Skin epidermis (tissue), 12 donors: Measurements from ENCODE around the gene TENM3.
"Not testable (repeated sequence)": the region's sequence is repeated elsewhere in the genome, so short reads cannot be mapped to it uniquely, and the experiment has no call there.

ENCODE experiments used
- H3K27ac ChIP-seq, 21 experiments: fragments of 200-600 bp; sonication (generic) in 11 of 21; one replicate each; pipeline ENCODE4 v1.5.0; 2020; ENCODE audit warnings: mild to moderate bottlenecking in 3 of 21, inconsistent platforms in 2 of 21, moderate library complexity in 2 of 21
- H3K4me3 ChIP-seq, 7 experiments: fragments of 200-600 bp; sonication (generic) in 2 of 7; one replicate each; pipeline ENCODE4 v1.5.0; 2020; ENCODE audit warnings: inconsistent platforms in 2 of 7, mild to moderate bottlenecking in 2 of 7, moderate library complexity in 1 of 7

The TENM3 gene

DNA sequence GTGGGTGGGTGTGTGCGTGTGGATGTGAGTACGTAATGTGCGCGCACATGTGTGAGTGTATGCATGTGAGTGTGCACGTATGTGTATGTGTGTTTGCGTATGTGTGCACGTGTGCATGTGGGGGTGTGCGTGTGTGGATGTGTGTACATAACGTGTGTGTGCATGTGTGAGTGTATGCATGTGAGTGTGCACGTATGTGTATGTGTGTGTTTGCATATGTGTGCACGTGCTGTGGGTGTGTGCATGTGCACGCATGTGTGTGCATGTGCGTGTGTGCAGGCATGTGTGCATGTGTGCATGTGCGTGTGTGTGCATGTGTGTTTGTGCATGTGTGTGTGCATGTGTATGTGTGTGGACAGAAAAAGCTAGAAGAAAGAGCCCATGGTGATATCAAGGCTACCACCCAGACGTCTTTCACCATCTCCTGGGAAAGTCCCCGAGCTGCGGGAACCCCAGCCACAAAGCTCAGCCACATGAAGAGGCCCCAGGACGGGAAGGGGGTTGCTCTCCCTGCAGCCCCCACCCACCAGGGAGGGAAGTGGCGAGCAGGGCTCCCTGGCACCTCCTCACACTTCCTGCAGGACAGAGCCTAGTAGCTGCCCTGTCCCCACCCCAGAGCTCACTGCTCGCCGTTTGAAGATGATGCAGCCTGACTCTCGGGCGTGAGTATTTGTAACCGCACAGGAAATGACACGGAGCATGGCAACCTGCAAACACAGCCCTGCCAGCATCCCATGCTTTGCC lies 565.6 kb downstream of the TENM3 start:
- Histone ChIP-seq H3K27ac (no peak overlapping the region), H3K4me3 (no peak overlapping the region)

DNA sequence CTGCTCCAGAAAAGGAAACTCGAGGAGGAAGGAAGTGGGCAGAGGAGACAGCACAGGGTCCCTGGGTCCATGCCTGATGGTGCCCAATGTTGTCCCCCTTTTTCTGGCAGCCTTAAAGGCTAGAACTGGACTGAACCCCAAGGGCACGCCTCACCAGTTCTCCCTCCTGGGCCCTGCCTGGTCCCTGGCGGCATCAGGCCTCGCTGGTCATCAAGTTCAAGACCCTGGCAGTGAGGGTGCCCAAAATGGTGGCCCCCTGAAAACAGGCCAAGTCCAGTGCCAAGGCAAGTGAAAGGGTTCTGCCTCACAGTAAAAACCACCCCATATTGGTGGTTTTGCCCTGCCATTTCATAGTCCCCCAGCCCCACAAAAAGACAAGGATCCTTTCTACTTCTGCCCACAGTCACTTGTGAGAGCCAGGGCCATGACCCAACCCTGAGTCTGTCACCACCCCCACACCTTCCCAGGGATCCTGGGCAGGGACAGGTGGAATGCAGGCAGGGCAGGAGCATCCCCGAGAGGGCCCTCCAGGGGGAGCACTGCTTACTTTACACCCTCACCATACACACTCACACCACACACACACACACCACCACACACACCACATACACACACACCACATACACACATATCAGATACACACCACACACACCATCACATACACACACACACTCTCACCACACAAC lies 566.4 kb downstream of the TENM3 start:
- Histone ChIP-seq H3K27ac (no peak overlapping the region), H3K4me3 (no peak overlapping the region)

DNA sequence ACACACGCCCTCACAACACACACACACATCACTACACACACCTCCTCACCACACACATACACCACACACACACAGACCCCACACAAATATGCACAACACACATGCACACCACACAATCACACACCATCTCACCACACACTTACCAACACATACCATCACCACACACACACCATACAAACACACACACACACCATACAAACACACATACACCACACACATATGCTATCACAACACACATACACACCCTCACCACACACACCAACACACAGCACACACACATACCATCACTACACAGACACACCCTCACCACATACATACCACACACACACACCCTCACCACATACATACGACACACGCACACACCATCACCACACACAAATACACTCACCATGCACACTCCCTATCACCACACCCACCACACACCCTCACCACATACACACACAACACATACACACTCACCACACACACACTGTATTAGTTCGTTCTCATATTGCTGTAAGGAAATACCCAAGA lies 567.0 kb downstream of the TENM3 start:
- H3K27ac ChIP-seq, result no peak overlapping the region
- no peak overlapping the region for H3K4me3 ChIP-seq

DNA sequence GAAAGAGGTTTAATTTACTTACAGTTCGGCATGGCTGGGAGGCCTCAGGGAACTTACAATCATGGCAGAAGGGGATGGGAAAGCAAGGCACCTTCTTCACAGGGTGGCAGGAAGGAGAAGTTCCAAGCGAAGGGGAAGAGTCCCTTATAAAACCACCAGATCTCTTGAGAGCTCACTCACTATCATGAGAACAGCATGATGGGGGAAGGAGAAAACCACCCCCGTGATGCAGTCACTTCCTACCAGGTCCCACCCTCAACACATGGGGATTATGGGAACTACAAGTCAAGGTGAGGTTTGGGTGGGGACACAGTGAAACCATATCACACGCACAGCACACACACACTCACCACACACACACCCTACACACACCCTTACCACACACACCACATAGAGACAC lies 569.7 kb downstream of the TENM3 start:
- Histone ChIP-seq H3K4me3 (no peak overlapping the region), H3K27ac (no peak overlapping the region)

DNA sequence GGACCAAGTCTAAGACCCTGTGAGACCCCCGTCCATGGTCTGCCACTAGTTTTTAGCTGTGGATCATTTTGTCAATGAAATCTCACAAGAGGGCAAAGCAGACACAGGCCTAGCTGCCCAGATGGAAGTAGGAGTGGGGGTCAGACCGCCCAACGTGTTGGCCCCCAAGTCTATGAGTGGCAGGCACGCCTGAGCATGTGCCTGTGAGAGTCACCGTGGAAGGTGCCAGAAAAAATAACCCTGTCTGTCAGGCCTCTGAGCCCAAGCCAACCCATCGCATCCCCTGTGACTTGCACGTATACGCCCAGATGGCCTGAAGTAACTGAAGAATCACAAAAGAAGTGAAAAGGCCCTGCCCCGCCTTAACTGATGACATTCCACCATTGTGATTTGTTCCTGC lies 570.9 kb downstream of the TENM3 start:
- H3K4me3 ChIP-seq, result not testable (repeated sequence)
- peak overlapping the region in 2 of 21 experiments; percentile 25 to 50 for H3K27ac ChIP-seq

DNA sequence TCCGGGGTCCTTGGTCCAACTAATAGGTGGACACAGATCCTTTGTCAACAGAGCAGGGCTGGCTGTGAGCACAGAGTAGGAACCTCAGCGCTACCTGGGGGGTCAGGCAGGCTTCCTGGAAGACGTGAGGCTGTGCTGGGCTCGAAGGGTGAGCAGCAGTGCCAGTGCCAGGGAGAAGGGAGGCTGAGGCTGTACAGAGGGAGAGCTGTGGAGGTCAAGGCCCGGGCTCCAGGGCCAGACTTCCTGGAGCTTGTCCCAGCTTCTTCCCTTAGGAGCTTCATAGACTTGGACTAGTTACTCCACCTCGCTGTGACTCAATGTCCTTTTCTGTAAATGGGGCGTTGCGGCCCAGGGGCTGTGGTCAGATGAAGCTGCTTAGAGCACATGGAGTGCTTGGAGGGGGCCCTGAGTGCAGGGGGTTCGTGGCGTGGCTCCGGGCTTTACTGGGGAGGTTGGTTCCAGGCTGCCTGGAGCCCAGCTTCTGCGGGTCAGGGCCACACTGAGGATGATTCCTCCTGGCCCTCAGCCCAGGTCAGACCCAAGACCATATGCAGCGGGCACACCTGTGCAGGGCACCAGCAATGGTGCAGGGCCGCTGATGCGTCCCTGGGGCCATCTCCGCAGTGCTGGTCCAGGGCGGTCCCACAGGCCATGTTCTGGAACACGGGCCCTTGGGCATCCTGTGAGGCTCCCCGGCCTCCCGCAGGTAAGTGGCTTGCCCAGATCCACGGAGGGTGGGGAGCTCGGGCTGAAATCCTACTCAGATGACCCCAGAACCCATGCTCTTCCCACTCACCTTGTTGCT lies 575.9 kb downstream of the TENM3 start:
- H3K27ac ChIP-seq, result no peak overlapping the region
- no peak overlapping the region for H3K4me3 ChIP-seq

DNA sequence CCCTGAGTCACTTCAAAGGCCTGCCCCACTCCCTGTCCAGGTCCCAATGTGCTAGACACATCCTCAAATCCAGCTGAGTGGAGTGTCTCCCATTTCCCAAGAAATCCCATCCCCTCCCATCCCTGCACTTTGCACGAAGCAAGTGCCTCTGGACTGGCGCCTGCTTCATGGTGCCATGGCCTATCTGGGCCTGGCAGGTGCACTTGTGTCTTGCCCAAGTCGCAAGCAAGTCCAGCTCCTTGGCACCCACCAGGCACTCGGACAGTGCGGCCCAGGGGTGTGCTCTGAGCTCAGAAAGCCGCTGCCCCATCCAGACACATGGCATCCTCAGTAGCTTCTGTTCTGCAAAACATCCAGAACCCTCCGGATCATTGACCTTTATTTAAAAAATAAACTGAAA lies 576.5 kb downstream of the TENM3 start:
- Histone ChIP-seq H3K27ac (no peak overlapping the region), H3K4me3 (no peak overlapping the region)

DNA sequence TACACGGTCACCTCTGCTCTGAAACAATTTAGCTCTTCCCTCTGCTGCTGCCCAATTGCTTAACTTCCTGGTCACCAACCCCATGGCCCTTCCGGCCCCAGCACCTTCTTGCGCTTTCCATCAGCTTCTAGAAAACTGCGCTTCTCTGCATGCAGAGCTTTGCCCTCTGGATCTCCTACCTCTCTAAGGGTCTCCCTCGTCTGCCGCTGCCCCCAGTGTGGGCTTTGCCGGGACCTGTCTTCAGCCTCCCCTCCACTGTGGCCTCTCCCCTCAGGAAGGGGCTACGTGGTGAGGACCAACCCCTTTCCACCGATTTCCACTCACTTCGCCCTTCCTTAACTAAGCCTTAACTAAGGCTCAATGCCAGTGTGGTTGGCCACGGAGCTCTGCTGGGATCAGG lies 579.4 kb downstream of the TENM3 start:
- no peak overlapping the region for H3K4me3 ChIP-seq
- H3K27ac ChIP-seq, result no peak overlapping the region

DNA sequence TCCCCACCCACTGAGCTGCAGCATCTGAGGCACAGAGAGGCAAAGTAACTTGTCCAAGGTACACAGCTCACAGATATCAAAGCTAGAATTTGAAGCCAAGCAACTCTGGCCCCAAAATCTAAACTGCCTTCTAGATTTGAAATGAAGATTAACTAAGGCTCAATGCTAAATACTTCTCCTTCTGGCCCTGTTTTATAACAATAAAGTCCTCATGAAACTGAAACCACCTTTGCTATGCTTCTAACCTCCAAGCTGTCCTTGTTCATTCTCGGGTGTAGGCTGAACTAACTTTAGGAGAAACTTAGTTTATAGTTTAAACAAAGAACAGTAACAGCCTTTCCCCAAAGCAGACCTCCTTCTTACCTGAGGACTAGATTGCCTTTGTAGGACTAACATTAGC lies 580.4 kb downstream of the TENM3 start:
- H3K27ac ChIP-seq, result peak overlapping the region in 1 of 21 experiments; percentile 42
- H3K4me3 ChIP-seq, result no peak overlapping the region

DNA sequence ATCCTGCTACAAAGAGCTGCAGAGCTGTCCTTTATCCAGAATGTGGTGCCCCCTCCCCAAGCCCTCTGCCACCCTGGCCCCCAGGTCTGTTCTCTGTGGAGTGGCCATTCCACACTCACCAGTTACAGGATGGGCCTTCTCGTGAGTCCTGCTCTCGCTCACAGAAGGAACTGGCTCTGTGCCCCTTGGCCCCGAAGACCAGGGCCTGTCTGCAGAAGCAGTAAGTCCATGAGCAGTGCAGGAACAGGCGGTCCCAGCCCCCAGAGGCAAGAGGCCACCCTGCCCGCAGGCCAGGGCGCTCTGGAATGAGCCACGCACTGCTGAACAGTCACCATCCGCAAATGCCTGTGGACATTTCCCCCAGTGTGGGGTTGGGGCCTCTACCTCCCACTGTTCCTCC lies 581.8 kb downstream of the TENM3 start:
- no peak overlapping the region for H3K4me3 ChIP-seq

DNA sequence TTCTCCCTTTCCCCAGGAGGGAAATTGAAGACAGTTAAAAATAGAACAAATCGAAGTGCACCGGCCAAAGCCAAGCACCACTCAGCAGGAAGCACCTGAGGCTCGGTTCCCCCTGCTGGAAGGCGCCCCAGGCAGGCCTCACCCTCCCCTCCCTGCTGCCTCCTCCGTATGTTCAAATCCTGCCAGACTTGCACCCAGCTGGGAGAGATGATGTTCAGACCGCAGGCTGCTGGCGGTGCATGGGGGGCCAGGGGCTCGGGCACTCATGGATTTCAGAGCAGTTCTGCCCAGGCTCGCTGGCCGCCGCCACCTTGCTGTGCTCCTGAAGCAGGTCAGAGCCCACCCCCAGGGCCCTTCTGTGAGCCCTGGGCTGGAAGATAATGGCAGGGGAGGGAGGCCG lies 582.6 kb downstream of the TENM3 start:
- H3K4me3 ChIP-seq, result no peak overlapping the region
- no peak overlapping the region for H3K27ac ChIP-seq

More for the DNA sequence above, 581.8 kb downstream of the TENM3 start:
- no peak overlapping the region for H3K27ac ChIP-seq

DNA sequence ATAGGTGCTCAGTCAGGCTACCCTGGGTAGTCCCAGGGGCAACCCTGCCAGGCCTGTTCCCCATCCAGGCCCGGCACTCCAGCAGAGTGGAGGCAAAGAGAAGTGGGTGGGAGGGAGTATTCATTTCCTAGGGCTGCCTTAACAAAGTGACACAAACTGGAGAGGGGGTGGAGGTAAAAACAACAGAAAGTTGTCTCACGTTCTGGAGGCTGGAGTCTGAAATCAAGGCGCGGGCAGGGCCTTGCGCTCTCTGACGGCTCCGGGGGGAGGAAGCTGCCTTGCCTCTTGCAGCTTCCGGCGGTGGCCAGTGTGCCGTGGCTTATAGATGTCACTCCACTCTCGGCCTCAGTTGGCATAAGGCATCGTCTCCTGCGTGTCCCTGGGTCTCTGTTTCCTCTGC lies 583.2 kb downstream of the TENM3 start:
- Histone ChIP-seq H3K4me3 (no peak overlapping the region), H3K27ac (no peak overlapping the region)

DNA sequence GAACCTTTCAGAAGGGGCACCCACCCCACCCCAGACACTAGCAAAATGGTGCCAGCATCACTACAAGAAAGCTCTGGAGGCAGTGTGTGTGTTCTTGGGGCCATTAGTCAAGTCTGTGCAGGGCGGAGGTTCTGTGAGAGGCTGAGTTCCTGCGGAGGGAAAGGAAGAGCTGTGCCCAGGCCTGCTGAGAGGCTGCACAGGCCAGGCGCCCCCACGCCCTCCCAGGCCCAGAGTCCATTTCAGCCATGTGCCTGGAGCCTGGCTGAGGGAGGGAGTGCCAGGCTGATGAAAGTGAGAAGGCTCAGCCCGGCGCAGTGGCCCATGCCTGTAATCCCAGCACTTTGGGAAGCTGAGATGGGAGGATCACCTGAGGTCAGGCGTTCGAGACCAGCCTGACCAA lies 584.0 kb downstream of the TENM3 start:
- Histone ChIP-seq H3K4me3 (no peak overlapping the region), H3K27ac (no peak overlapping the region)

DNA sequence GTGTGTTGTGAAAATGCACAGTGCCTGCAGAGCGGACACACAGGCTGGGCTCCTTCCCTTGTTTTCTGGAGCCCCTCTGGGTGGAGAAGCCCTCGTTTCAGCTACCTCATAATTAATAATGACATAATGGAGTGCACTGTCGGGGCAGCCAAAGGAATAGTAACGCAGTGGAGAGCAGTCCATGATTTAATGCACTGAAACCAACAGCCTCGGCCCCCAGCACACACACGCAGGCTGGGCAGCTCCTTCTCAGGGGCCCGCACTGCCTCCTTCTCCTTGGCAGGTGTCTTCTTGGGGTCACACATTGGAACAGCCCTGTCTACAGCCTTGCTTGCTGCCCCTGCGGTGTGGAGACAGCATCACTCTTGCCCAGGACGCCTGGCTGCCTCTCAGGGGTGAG lies 584.8 kb downstream of the TENM3 start:
- Histone ChIP-seq H3K27ac (no peak overlapping the region), H3K4me3 (no peak overlapping the region)

DNA sequence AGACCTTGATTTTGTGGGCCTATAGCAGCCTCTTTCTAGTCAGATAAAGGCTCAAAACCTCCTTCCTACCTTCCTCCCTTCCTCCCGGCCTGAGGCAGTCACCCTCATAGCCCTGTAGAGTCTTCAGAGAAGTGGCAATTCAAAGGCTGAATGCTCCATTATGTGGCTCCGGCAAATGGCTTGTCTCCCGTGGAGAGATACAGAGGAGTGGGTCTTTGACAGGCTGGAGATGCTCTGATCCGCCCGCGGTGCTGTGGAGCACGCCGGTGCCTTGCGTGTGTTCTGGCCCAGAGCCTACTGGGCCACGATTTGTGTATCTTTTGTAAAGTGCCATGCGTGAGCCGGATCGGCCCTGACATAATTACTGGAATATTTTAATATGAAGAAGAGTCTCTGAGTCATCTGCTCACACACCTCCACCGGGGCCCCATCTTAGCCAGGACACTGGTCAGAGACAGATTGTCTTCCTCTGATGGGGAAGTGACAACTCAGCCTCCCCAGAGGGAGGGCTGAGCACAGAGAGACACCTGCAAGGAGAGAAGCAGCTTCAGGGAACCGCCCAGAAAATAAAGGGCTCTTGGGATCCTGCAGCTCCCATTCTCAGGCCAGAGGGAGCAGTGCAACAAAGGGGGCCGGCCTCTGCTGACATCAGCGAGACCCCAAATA lies 585.3 kb downstream of the TENM3 start:
- Histone ChIP-seq H3K27ac (no peak overlapping the region), H3K4me3 (no peak overlapping the region)

DNA sequence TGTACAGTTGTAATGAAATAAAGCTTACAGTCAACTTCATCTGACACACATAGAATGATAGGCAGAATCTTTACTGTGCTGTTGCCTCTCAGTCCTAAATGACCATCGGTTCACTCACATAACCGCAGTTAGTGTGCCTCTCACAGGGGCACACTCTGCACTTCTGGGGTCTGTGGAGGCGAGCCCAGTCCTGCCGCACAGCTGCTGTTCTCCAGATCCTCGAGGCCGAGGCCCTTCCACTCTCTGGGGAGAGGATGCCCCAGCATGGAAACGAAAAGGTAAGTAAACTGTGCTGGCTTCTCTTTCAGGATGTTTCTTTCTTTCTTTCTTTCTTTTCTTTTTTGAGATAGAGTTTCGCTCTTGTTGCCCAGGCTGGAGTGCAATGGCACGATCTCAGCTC lies 586.0 kb downstream of the TENM3 start:
- Histone ChIP-seq H3K4me3 (no peak overlapping the region), H3K27ac (no peak overlapping the region)

DNA sequence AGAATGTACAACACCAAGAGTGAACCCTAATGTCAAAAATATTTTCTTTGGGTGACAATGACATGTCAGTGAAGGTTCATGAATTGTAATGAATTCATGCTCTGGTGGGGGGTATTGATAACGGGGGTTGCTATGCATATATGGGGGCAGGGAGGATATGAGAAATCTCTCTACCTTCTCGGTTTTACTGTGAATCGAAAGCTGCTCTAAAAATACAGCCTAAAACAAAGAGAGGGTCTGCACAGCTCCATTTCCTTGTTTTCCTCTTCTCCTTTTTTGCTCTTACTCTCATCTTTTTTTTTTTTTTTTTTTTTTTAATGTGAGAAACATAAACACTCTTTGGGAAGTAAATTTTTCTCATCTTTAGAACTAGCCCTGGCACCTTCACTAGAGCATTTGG lies 588.2 kb downstream of the TENM3 start:
- no peak overlapping the region for H3K4me3 ChIP-seq

DNA sequence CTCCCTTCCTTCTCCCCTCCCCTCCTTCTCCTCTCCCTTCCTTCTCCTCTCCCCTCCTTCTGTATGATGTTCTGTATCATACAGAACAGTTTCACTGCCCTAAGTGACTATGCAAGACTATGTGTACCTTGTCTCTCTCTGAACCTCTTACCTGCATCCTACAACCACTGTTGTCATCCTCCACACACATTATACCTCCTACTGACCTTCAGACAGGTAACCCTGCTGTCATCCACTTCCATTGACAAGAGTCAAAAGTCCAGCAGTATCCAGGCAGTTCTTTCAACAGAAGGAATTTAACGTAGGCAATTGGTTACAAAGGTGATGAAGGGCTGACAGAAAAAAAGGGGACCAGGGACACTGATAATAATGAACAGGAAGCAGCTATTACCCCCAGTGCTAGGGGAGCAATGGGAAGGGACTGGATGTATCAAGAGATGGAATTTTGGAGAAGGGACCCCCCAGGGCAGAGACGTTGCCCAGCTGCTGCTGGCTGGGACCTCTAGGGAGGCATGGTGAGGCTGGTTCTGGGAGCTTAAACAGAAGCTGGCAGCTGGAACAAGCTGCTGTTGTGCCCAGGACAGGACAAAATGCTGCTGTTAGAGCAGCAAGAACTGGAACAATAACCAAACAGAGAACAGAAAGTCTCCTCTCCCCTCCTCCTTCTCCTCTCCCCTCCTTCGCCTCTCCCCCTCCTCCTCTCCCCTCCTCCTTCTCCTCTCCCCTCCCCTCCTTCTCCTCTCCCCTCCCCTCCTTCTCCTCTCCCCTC lies 589.3 kb downstream of the TENM3 start:
- no peak overlapping the region for H3K4me3 ChIP-seq
- no peak overlapping the region for H3K27ac ChIP-seq

More for the DNA sequence above, 588.2 kb downstream of the TENM3 start:
- no peak overlapping the region for H3K27ac ChIP-seq

DNA sequence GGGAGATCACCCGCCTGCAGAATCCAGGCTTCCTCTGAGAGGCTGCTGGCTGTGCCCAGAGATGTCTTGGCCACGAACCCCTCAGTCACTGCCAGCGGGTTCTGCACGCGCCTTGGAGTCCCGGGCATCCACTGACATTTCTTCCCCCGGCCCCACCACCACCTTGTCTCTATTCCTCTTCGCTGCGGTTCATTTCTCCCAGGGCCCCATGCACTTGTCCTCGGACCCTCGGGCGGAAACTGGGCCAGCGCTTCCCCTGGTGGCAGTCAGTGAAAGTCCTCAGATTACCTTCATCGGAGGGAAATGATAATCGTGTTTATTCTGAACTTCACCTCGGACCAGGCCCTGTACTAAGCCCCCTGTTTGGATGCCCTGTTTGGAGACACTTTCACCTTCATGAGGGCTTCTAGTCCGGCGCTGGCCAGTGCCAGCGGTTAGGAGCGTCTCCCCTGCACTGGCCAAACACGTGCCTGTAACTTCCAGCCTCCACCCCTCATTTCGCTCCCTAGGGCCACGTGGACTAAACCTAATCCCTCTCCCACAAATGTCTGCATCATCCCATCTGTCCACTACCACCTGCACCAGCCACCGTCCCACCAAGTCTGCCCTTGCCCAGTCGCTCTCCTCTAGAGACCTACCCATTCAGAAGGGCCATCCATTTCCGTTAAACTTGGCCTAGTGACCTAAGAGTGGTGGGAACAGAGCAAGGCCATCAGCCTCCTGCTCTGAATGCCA lies 592.0 kb downstream of the TENM3 start:
- H3K27ac ChIP-seq, result no peak overlapping the region
- no peak overlapping the region for H3K4me3 ChIP-seq
